HG03439 (cell line): ENCODE results near the gene AKR1C4.
"Not testable (repeated sequence)": the region's sequence is repeated elsewhere in the genome, so short reads cannot be mapped to it uniquely, and the experiment has no call there.

Experiments used
- ATAC-seq: cut with Tn5 transposase; IDR thresholded peaks from one replicate; pipeline ENCODE4 v1.9.1; 2021; ENCODE audit warnings: mild to moderate bottlenecking, moderate library complexity; ENCODE audit not compliant: unreplicated experiment

The AKR1C4 gene

GRCh38 chr10:5196702-5197113, at the start of gene AKR1C4:
Gene AKR1C4 (plus strand): TSS chr10:5196837. CDS start chr10:5196868, 31 bp downstream.
- ATAC-seq = no peak

GRCh38 chr10:5146920-5147254, 49.8 kb upstream of the AKR1C4 start:
- no peak for ATAC-seq

DNA sequence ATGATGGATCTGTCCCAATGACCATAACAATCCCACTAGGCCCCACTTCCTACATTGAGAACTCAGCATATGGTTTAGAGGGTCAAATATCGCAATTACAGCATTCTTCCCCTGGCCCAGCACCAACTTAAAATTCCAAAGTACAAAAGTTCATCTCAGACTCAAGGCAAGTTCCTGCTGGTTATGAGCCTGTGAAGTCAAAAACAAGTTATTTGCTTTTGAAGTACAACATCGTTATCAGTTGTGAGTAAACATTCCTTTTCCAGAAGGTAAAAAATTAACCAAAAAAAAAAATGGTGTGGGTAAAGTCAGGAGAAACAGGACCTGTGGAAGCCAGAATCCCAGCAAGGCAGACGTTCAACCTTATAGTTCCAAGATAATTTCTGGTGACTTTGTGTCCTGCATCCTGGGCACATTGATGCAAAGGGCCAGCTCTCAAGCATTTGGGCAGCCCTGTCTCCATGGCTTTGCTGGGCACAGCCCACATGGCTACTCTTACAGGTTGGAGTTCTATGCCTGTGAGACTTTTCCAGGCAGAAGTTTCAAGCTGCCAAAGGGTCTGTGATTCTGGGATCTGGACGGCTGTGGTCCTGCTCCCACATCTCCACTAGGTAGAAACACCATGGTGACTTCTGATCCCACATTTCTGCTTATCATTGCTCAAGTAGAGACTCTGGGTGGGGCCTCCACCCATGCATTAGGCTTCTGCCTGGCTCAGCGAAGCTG, 49.2 kb upstream of the AKR1C4 start:
- ATAC-seq = no peak

DNA sequence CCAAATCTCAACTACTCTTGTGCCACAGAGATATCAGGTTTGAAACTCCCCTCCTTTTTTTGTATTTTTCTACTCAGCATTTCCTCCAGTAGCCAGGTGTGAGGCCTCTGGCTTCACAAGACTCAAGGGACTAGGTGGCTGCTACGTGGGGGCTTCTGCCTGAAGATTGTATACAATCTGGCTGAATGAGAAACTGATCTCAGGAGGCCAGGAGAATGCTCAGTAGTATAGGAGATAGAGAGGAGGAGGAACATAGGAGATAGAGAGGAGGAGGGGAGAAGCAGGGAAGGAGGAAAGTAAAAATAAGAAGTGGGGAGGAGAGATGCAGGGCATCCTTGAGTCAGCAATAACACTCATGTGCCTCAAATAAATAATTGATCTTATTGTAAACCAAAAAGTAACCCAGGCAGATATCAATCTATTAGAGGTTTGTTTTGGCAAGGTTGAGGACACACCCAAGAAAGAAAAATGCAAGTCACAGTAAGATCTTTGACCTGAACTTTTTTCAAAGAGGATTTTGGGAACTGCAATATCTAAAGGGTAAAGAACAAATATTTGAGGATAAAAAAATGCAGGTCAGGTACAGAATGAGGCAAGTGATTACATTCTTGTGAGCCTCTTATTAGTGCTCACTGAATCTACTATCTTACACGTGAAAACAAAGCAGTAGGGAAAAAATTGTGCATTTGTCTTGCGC, 48.5 kb upstream of the AKR1C4 start:
- no peak for ATAC-seq

- no peak for ATAC-seq
Observed at GRCh38 chr10:5148678-5149032, 48.0 kb upstream of the AKR1C4 start.

DNA sequence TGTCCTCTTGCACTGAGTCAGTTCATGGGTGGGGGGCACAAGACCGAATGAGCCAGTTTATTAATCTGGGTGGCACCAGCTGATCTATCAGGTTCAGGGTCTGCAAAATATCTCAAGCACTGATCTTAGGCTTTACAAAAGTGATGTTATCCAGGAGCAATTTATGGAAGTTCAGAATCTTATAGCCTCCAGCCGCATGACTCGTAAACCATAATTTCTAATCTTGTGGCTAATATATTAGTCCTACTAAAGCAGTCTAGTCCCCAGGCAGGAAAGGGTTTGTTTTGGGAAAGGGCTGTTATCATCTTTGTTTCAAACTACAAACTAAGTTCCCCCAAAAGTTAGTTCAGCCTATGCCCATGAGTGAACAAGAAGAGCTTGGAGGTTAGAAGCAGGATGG, 45.6 kb upstream of the AKR1C4 start:
- no peak for ATAC-seq

DNA sequence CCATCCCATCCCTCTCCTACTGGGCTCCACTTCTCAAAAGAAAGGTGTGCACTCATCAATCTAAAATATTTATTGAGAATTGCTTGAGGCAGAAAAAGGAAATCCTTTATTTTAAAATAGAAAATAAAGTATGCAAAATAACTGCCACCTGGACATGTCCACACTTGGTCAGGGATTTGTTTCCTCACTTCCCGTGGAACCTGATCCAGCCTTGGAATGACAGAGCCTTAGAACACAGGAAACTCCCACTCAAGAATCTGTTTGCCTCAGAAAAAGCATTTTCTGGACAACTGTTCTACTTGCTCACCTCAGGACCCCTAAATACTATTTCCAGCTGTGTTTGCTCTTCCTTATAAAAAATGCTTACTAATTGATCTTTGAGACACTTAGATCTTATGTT, 40.7 kb upstream of the AKR1C4 start:
- no peak for ATAC-seq

- ATAC-seq = no peak
Observed at GRCh38 chr10:5157501-5157900, 39.1 kb upstream of the AKR1C4 start.

DNA sequence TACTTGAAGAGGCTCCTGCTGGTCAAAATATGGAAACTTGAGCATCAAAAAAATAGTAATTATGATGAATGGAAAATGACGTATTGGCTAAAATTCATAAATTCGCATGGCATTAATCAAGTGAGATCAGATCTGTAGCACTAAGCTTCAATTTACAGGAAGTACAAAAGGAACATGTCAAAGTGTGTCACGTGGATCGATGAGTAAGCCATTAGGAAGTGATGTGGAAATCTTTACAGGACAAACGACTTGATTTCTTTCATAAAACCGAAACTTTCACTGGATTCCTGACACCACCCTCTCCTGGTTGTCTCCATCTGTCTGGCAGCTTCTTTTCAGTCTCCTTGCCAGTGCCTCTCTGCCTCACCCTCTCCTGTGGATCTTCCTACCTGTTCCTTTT, 37.5 kb upstream of the AKR1C4 start:
- ATAC-seq = no peak

DNA sequence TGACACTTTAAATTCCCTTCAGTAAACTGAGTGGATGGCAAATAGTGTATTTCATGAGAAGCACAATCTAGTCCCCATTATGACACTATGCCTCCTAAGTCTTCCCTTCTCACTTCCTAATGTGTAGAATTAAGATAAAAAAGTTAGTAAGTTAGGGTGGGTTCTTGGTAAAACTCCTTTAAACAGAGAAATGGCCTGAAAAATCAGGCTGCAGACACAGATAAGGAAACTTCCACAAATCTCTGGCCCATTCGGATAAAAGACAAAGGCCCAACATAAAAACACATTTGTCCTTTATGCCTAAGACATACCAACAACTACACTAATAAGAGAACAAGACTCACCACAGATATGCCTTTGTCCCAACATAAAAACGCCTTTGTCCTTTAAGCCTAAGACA, 33.1 kb upstream of the AKR1C4 start:
- no peak for ATAC-seq

- ATAC-seq = no peak
Observed at GRCh38 chr10:5165738-5166137, 30.9 kb upstream of the AKR1C4 start.

- no peak for ATAC-seq
Observed at GRCh38 chr10:5168897-5169420, 27.7 kb upstream of the AKR1C4 start.

DNA sequence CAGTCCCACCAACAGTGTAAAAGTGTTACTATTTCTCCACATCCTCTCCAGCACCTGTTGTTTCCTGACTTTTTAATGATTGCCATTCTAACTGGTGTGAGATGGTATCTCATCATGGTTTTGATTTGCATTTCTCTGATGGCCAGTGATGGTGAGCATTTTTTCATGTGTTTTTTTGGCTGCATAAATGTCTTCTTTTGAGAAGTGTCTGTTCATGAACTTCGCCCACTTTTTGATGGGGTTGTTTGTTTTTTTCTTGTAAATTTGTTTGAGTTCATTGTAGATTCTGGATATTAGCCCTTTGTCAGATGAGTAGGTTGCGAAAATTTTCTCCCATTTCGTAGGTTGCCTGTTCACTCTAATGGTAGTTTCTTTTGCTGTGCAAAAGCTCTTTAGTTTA, 21.1 kb upstream of the AKR1C4 start:
- ATAC-seq = not testable (repeated sequence)

DNA sequence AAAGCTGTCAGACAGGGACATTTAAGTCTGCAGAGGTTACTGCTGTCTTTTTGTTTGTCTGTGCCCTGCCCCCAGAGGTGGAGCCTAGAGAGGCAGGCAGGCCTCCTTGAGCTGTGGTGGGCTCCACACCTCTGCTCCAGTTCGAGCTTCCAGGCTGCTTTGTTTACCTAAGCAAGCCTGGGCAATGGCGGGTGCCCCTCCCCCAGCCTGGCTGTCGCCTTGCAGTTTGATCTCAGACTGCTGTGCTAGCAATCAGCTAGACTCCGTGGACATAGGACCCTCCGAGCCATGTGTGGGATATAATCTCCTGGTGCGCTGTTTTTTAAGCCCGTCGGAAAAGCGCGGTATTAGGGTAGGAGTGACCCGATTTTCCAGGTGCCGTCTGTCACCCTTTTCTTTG, 16.1 kb upstream of the AKR1C4 start:
- ATAC-seq = not testable (repeated sequence)

- ATAC-seq = no peak
Observed at GRCh38 chr10:5183923-5184322, 12.7 kb upstream of the AKR1C4 start.

DNA sequence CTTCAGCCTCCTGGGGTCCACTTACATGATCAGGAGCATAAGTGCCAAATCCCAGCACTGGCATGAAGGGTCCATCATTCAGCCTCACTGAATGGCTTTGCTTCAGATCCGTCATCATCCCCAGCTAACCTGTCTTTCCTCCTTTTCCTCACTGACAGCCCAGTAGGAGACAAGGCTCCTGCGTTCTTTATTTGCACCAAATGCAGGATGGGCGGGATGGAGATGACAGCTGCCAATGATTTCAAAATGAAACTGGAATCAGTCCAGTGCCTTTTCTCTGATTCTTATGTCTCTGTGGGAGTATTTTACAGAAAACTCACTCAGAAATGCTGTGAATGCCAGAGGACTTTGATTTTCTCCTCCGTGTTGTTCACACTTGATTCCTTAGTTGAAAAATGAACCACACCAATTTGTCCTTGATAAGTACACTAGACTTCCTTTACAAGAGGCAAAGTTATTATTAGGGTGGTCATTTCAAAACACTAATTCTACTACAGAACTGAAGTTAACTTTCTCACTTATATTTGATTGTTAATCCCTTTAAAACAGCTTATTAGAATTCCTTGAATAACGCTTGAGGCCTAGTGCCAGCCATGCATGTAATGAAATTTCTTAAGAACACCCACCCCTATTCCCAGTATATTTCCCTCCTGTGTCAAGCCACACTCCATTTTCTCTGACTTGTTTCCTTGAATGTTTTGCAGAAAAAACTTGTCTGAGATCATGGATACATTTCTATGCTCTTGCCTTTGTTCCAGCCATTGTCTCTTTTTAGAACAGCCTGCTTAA, 11.5 kb upstream of the AKR1C4 start, which contains the start of gene AKR1C8:
TSS of gene AKR1C8 (minus strand) at position 164 of the 789 bp plus-strand sequence. CDS start at position 118, 46 bp downstream.
- no peak for ATAC-seq

DNA sequence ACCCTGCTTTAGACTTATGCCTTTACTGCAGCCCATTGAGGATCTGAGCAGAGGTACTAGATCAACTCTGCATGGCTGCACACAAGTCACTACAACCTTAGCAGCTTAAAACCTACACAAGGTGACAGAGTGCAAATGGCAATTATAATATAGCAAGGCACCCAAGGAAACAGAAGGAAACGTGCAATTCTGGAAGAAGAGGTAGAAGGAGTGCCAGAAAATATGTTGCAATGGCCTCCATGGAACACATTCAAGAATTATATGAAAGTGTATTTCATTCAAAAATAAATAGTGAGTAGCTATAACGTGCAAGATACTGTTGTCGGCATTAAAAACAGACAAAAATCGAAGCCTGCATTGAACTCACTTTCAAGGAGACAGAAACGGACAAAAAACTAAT, 8.8 kb upstream of the AKR1C4 start:
- ATAC-seq = no peak

GRCh38 chr10:5188358-5188757, 8.3 kb upstream of the AKR1C4 start:
- no peak for ATAC-seq

- no peak for ATAC-seq
Observed at GRCh38 chr10:5194431-5194830, 2.2 kb upstream of the AKR1C4 start.

DNA sequence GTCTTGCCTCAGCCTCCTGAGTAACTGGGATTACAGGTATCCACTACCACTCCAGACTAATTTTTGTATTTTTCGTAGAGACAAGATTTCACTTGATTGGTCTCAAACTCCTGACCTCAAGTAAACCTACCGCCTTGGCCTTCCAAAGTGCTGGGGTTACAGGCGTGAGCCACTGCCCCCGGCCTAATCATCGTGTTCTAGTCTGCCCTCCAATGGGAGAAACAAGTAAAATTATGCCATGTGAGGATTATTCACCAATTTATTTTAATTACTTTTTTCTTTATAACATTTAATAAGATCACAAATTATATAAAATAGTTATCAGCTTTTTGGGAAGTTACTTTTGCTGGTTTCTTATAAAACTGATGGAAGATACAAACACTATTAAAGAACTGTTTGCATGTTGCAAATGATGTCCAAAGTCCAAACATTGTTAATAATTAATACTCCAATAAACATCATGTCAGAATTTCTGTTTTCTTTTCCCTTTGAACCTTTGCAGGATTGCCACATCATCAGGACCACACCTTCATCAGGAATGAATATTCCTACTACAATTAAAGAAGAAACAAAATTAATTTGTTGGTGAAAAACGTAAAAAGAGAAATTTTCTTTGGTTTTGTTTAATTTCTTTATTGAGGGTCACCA, 786 bp upstream of the AKR1C4 start:
- no peak for ATAC-seq

- no peak for ATAC-seq
Observed at GRCh38 chr10:5198386-5198785, 1.7 kb downstream of the AKR1C4 start.
